Measurements from ENCODE around the gene HSF4.
A peak's percentile ranks its signal among the peaks of the same experiment; 100 is the strongest.

Gene HSF4

GRCh38 chr16:67169011-67169451, 4.5 kb downstream of the HSF4 start:
- no peak for DNase-seq

GRCh38 chr16:67169642-67170167, 5.2 kb downstream of the HSF4 start:
- DNase-seq: no peak

- peak; percentile 79 for DNase-seq
Measured at GRCh38 chr16:67170168-67170948, 5.8 kb downstream of the HSF4 start, which contains the start of gene NOL3. TSS of gene NOL3 (plus strand) at chr16:67170538.

GRCh38 chr16:67170949-67171649, 6.6 kb downstream of the HSF4 start:
- DNase-seq: no peak

GRCh38 chr16:67173323-67173722, 8.8 kb downstream of the HSF4 start:
- no peak for DNase-seq

GRCh38 chr16:67173808-67174705, 9.5 kb downstream of the HSF4 start:
- DNase-seq: peak; percentile 81

GRCh38 chr16:67174706-67175231, 10.2 kb downstream of the HSF4 start:
- DNase-seq: no peak

- DNase-seq: no peak
Measured at GRCh38 chr16:67176662-67177061, 12.1 kb downstream of the HSF4 start.

GRCh38 chr16:67177743-67178699, 13.5 kb downstream of the HSF4 start:
- DNase-seq: peak; percentile 76

- no peak for DNase-seq
Measured at GRCh38 chr16:67179421-67180080, 15.0 kb downstream of the HSF4 start.

- no peak for DNase-seq
Measured at GRCh38 chr16:67180166-67180565, 15.6 kb downstream of the HSF4 start.

- DNase-seq: no peak
Measured at GRCh38 chr16:67181346-67181745, 16.8 kb downstream of the HSF4 start.

GRCh38 chr16:67182288-67182687, 17.7 kb downstream of the HSF4 start:
- no peak for DNase-seq

GRCh38 chr16:67183284-67183626, 18.7 kb downstream of the HSF4 start:
- no peak for DNase-seq

GRCh38 chr16:67183627-67184452, 19.3 kb downstream of the HSF4 start, which contains the start of gene MATCAP1:
TSS of gene MATCAP1 (minus strand) at chr16:67183963. CDS start at chr16:67180610, 3,353 bp downstream.
- peak; percentile 97 for DNase-seq

GRCh38 chr16:67184453-67184994, 20.0 kb downstream of the HSF4 start:
- no peak for DNase-seq

GRCh38 chr16:67184995-67185650, 20.6 kb downstream of the HSF4 start:
- DNase-seq: peak; percentile 94

GRCh38 chr16:67185651-67186134, 21.1 kb downstream of the HSF4 start:
- DNase-seq: no peak

GRCh38 chr16:67186550-67186950, 22.0 kb downstream of the HSF4 start:
- DNase-seq: no peak

Measured in right hindlimb (tissue), 1 donor.